Naive thymus-derived CD8-positive, alpha-beta T cell (primary cell): ENCODE measurements around the gene POU2F1. TPM values are rescaled to one million over a fixed set of nuclear protein-coding genes. Genes with fewer than 3 reads are reported as not detected.

ENCODE experiments used
- ATAC-seq, 2 donors: fragments of 150-1000 bp; cut with Tn5 transposase in 1 of 2; sonication (Bioruptor Pico), chemical (Tn5 transposase) in 1 of 2; 1 replicate in 1 of 2; 2 replicates in 1 of 2; pipeline ENCODE4 v1.10.0; 2021; ENCODE audit warnings: mild to moderate bottlenecking in 2 of 2, moderate library complexity in 2 of 2
- POLR2A ChIA-PET: fragments of 350-600 bp; sonication (Branson Sonifier 250); formaldehyde crosslinking; loops from one replicate; lab custom pipeline; 2021; ENCODE audit warnings: antibody characterized with exemption; lab: Charles Lee
- DNase-seq, 10 donors: peaks; one replicate each; pipeline versions ENCODE4 v3.0.0 to v3.0.0-alpha.2; 2020 to 2022
- H3K27ac Mint-ChIP-seq, 10 donors: one replicate each; pipeline ENCODE4 v1.8.0; 2020 to 2022; ENCODE audit warnings: mild to moderate bottlenecking in 10 of 10, mixed read lengths in 10 of 10, moderate library complexity in 4 of 10, inconsistent platforms in 1 of 10
- H3K27me3 Mint-ChIP-seq, 5 donors: one replicate each; pipeline ENCODE4 v1.8.0; 2021 to 2022; ENCODE audit warnings: mixed read lengths in 5 of 5
- H3K36me3 Mint-ChIP-seq, 3 donors: one replicate each; pipeline ENCODE4 v1.8.0; 2020 to 2022; ENCODE audit warnings: mixed read lengths in 3 of 3, mild to moderate bottlenecking in 2 of 3, inconsistent platforms in 1 of 3
- H3K4me1 Mint-ChIP-seq, 4 donors: one replicate each; pipeline ENCODE4 v1.8.0; 2021 to 2022; ENCODE audit warnings: mixed read lengths in 4 of 4
- H3K4me3 Mint-ChIP-seq, 10 donors: one replicate each; pipeline ENCODE4 v1.8.0; 2020 to 2022; ENCODE audit warnings: mild to moderate bottlenecking in 10 of 10, mixed read lengths in 10 of 10, moderate library complexity in 6 of 10, inconsistent platforms in 1 of 10
- H3K9me3 Mint-ChIP-seq, 9 donors: one replicate each; pipeline ENCODE4 v1.8.0; 2020 to 2022; ENCODE audit warnings: mixed read lengths in 9 of 9, mild to moderate bottlenecking in 3 of 9, inconsistent platforms in 1 of 9, moderate library complexity in 1 of 9
- polyA plus RNA-seq, 3 donors: library from polyadenylated mRNA; unstranded; fragments of 300-500 nt; fragmentation: Illumina TruSeq; gene quantifications; one replicate each; pipeline ENCODE4 v1.2.3, GENCODE V29; 2021
- total RNA-seq, 8 experiments: library from RNA in 2 of 8; stranded (reverse) in 2 of 8; gene quantifications; one replicate each; pipeline ENCODE4 v1.2.3 and lab custom pipeline; 2021 to 2026

POU2F1 gene
- total and polyA plus RNA-seq, 5 experiments from 2014 or later, result 5.0 to 22.9 (median 9.8) TPM

DNA sequence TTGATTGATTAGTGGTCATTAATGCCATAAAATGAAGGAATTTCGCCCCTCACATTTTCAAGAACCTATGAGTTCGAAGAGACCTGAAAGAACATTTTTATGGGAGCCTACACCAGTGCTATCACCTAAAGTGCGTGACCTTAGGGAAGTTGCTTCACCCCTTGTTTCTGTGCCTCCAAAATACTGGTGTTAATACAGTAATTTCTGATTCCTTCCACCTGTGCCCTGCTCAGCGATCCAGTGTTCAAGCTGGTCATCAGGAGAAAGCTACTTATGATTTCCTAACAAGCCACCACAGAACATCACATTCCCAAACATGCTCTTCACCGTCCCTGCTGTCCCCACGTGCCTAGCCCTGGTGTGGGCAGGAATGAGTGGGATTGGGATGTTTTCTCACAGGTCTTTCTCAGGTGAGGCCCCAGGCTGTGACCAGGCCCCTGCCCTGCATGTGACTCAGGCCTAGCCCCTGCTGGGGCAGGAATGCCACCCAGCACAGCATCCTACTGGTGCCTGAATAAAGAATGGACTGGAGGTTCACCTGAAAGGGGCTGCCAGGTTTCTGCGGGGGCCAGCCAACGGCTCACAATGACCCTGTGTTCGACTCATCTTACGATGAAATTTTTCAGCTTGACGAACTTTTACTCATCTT lies 237.4 kb downstream of the POU2F1 start:
- H3K27ac Mint-ChIP-seq, result peak overlapping the region; percentile 89 to 99 (median 95)
- POLR2A ChIA-PET, result interaction anchor here (0.5 to 6.9 kb wide), 8 partner anchors 10 to 97 kb away, joined by 3 to 124 read pairs (median 12); partner anchors contain the start of gene CD247
- no peaks in the 10 kb centered on the region for H3K9me3 Mint-ChIP-seq

DNA sequence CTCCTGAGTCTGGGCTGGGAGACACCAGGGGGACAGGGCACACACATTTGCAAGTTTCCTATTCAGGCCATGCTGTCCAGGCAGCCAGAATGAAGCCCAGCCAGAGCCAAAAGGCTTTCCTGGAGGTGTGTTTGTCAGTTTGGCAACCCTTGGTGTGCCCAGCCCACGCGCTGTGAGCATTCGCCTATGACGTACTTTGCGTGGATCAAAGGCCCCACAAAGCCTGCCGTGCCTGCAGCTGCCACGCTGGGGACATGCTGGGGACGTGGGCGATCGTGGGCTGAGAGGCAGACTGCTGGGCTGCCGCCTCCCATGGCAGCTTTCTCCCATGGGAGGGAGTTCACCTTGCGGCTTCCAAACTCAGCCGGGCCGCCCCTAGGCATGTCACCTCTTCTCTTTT lies 240.2 kb downstream of the POU2F1 start:
- ATAC-seq (peak; percentile 81 to 84), DNase-seq (peak in 9 of 10 donors; percentile 56 to 84 (median 79))
- peak overlapping the region in 9 of 10 donors; percentile 28 to 71 (median 48) for H3K4me3 Mint-ChIP-seq
- H3K27ac Mint-ChIP-seq, result peak overlapping the region; percentile 86 to 97 (median 95)
- H3K4me1 Mint-ChIP-seq, result peaks cover 37 to 89% (median 84%) of the 10 kb centered on the region in 4 donors
- no peaks in the 10 kb centered on the region for H3K9me3 Mint-ChIP-seq
- no peaks in the 10 kb centered on the region for H3K27me3 Mint-ChIP-seq
- peaks cover 0 to 54% (median 5%) of the 10 kb centered on the region in 3 donors for H3K36me3 Mint-ChIP-seq
- POLR2A ChIA-PET, result interaction anchor here (1.0 to 1.7 kb wide), 3 partner anchors 13 to 32 kb away, joined by 3 to 6 read pairs (median 4); no protein-coding TSS in a partner anchor

More for the DNA sequence above, 237.4 kb downstream of the POU2F1 start:
- ATAC-seq, result no peak
- Mint-ChIP-seq H3K27me3 (no peaks in the 10 kb centered on the region), H3K4me3 (peak overlapping the region in 4 of 10 donors; percentile 37 to 83 (median 44)), H3K4me1 (peaks cover 33 to 73% (median 69%) of the 10 kb centered on the region in 4 donors), H3K36me3 (peaks cover 0 to 32% (median 5%) of the 10 kb centered on the region in 3 donors)
- DNase-seq, result no peak

DNA sequence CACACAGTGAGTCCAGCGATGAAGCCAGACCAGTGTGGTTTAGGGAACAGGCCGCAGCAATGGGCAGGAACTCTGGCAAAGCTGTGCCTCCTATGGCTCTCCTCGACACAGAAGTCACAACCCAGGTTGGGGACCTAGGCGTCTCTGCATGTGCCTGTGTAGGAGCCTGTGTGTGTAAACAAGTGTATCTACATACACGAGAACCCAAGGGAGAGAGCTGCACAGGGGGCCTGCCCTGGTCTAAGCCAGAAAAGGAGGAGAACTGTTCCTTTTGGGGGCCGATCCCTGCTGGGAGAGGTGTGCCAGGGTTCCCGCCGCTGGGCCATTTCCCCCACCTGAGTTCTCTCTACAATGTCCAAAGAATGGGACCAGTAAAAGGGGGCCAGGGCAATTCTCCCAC lies 241.7 kb downstream of the POU2F1 start:
- Mint-ChIP-seq H3K4me3 (peak overlapping the region in 1 of 10 donors; percentile 8), H3K9me3 (no peaks in the 10 kb centered on the region), H3K4me1 (peaks cover 26 to 84% (median 77%) of the 10 kb centered on the region in 4 donors), H3K27me3 (no peaks in the 10 kb centered on the region), H3K27ac (peak overlapping the region; percentile 86 to 97 (median 95)), H3K36me3 (peaks cover 0 to 62% (median 5%) of the 10 kb centered on the region in 3 donors)
- POLR2A ChIA-PET, result interaction anchor here (1.0 to 1.7 kb wide), 3 partner anchors 15 to 56 kb away, joined by 3 to 6 read pairs (median 5); partner anchors contain the start of gene CD247
- no peak for ATAC-seq
- DNase-seq, result no peak

DNA sequence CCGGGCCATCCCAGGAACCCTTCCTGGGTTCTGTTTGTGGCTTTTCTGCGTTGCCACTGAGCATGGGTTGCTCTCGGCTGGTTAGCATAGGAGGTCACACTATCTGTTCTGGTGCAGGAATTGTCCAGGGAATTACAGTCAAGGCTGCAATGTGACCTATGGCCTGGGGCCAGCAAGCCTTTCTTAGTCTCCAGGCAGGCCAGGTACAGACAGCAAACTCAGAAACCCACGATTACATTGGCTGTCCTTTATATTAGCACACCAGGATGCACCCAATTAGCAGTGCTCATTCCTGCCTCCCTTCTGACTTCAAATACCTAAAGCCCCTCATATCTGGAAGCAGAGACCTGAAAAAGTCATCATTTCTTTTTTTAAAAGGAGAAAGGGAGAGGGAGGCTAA lies 242.4 kb downstream of the POU2F1 start:
- Mint-ChIP-seq H3K4me3 (peak overlapping the region in 5 of 10 donors; percentile 3 to 34 (median 8)), H3K36me3 (peaks cover 0 to 64% (median 3%) of the 10 kb centered on the region in 3 donors), H3K9me3 (no peaks in the 10 kb centered on the region), H3K4me1 (peaks cover 21 to 83% (median 77%) of the 10 kb centered on the region in 4 donors), H3K27me3 (no peaks in the 10 kb centered on the region), H3K27ac (peak overlapping the region; percentile 86 to 97 (median 90))
- DNase-seq (no peak), ATAC-seq (no peak)
- POLR2A ChIA-PET, result no interaction called here

DNA sequence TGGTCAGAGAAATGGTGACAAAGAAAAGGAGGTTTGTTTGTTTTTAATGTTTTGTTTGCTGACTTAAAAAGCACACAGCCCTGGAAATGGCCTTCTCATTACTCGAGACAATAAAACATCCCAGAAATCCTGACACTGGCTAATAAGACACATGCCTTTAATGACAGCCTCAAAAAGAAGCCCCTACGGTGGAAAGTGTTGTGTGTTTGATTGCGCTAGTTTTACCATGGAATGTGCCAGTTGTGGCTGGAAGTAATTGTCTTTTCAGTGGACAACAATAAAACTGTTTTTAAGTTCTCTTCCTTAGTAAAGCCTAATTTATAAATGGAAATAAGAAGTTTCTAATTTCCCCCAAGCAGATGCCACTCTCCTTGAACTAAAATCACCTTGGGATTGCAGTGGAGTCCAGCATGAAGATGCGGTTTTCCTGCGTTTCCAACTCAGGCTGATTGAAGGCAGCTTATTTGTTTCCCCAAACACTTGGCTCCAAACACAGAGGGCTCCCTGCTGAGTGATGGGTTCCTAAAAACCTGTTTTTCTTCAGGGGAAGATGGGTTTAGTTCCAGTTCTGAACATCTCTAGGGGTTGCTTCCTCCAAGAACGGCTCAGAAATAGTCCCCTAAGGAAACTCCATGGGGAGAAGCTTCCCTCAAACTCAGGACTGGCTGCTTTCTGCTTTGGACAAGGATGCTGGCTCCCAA lies 243.3 kb downstream of the POU2F1 start:
- POLR2A ChIA-PET, result interaction anchor here (1.4 kb wide), 2 partner anchors 8 to 17 kb away, joined by 6 to 7 read pairs; no protein-coding TSS in a partner anchor
- H3K36me3 Mint-ChIP-seq, result peaks cover 0 to 67% (median 2%) of the 10 kb centered on the region in 3 donors

DNA sequence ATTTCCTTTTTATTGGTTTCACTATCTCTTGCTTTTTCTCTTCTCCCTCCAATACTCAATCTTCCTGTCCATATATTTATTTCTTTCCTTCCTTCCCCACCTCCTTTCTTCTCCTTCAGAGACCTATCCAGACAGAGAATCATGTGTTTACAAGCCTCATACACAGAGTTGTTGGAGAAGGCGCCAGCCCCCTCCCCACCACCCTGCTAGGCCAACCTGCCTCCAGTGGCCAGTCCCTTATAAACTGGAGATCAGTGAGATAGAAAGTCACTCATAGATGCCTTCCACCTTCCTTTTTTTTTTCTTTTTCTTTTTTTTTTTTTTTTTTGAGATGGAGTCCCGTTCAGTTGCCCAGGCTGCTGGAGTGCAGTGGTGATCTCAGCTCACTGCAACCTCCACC lies 244.3 kb downstream of the POU2F1 start:
- no peaks in the 10 kb centered on the region for H3K9me3 Mint-ChIP-seq
- peak overlapping the region in 8 of 10 donors; percentile 2 to 65 (median 25) for H3K4me3 Mint-ChIP-seq
- H3K27me3 Mint-ChIP-seq, result no peaks in the 10 kb centered on the region
- ATAC-seq (no peak), DNase-seq (no peak)
- H3K4me1 Mint-ChIP-seq, result peaks cover 22 to 90% (median 86%) of the 10 kb centered on the region in 4 donors
- H3K36me3 Mint-ChIP-seq, result peaks cover 0 to 65% (median 2%) of the 10 kb centered on the region in 3 donors
- POLR2A ChIA-PET, result interaction anchor here (1.4 kb wide), 2 partner anchors 9 to 18 kb away, joined by 6 to 7 read pairs; no protein-coding TSS in a partner anchor
- peak overlapping the region; percentile 34 to 97 (median 86) for H3K27ac Mint-ChIP-seq

More for the DNA sequence above, 243.3 kb downstream of the POU2F1 start:
- no peak for ATAC-seq
- H3K4me1 Mint-ChIP-seq, result peaks cover 22 to 88% (median 80%) of the 10 kb centered on the region in 4 donors
- H3K27me3 Mint-ChIP-seq, result no peaks in the 10 kb centered on the region
- peak overlapping the region in 2 of 10 donors; percentile 6 to 11 for H3K4me3 Mint-ChIP-seq
- DNase-seq, result no peak
- no peaks in the 10 kb centered on the region for H3K9me3 Mint-ChIP-seq
- H3K27ac Mint-ChIP-seq, result peak overlapping the region; percentile 84 to 97 (median 88)

GRCh38 chr1:167465743-167466142 lies 245.1 kb downstream of the POU2F1 start:
- Mint-ChIP-seq H3K27me3 (no peaks in the 10 kb centered on the region), H3K36me3 (peaks cover 0 to 63% (median under 1%) of the 10 kb centered on the region in 3 donors), H3K4me3 (peak overlapping the region in 2 of 10 donors; percentile 2 to 20), H3K9me3 (no peaks in the 10 kb centered on the region), H3K4me1 (peaks cover 21 to 89% (median 83%) of the 10 kb centered on the region in 4 donors), H3K27ac (peak overlapping the region; percentile 34 to 97 (median 84))
- POLR2A ChIA-PET, result interaction anchor here (1.0 to 1.6 kb wide), 5 partner anchors 9 to 33 kb away, joined by 3 to 6 read pairs (median 4); no protein-coding TSS in a partner anchor
- no peak for DNase-seq
- no peak for ATAC-seq

GRCh38 chr1:167467126-167467710 lies 246.5 kb downstream of the POU2F1 start:
- ATAC-seq, result no peak
- no peak for DNase-seq
- Mint-ChIP-seq H3K9me3 (no peaks in the 10 kb centered on the region), H3K27ac (peak overlapping the region; percentile 4 to 90 (median 78)), H3K27me3 (no peaks in the 10 kb centered on the region), H3K36me3 (peaks cover 0 to 60% (median 0%) of the 10 kb centered on the region in 3 donors), H3K4me3 (peak overlapping the region in 2 of 10 donors; percentile 12 to 15), H3K4me1 (peaks cover 22 to 87% (median 80%) of the 10 kb centered on the region in 4 donors)
- POLR2A ChIA-PET, result interaction anchor here (1.5 to 1.9 kb wide), 5 partner anchors 10 to 18 kb away, joined by 3 to 18 read pairs (median 3); no protein-coding TSS in a partner anchor

DNA sequence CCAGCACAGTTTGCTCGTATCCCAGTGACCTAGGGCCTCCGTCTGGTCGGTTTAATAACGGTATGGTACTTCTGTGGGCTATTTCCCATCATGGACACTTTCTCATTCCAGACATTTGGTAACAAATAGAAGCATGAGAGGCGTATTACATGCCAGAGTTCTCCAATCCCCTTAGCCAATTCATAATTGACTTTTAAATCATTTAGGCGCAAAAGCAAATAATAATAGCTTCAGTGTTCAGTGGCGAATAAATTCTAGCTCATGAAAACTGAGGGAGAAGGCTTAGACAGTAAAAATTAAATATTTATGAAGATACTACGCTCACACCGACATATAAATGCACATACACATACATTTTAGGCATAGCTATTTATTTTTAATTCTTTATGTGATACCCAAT lies 247.1 kb downstream of the POU2F1 start:
- POLR2A ChIA-PET, result interaction anchor here (0.6 to 1.9 kb wide), 4 partner anchors 10 to 33 kb away, joined by 3 to 18 read pairs (median 4); no protein-coding TSS in a partner anchor
- DNase-seq (no peak), ATAC-seq (no peak)
- Mint-ChIP-seq H3K27me3 (no peaks in the 10 kb centered on the region), H3K36me3 (peaks cover 0 to 61% (median 0%) of the 10 kb centered on the region in 3 donors), H3K4me1 (peaks cover 22 to 88% (median 81%) of the 10 kb centered on the region in 4 donors), H3K4me3 (peak overlapping the region in 1 of 10 donors; percentile 15), H3K27ac (peak overlapping the region; percentile 65 to 90 (median 80)), H3K9me3 (no peaks in the 10 kb centered on the region)

- POLR2A ChIA-PET, result interaction anchor here (0.7 to 1.9 kb wide), 4 partner anchors 14 to 50 kb away, joined by 3 to 18 read pairs (median 4); partner anchors contain the start of gene CD247
- Mint-ChIP-seq H3K36me3 (peaks cover 0 to 54% (median 0%) of the 10 kb centered on the region in 3 donors), H3K4me3 (peak overlapping the region in 5 of 10 donors; percentile 12 to 36 (median 19))
Observed at GRCh38 chr1:167469280-167469965, 248.7 kb downstream of the POU2F1 start.

GRCh38 chr1:167471568-167471967 lies 250.9 kb downstream of the POU2F1 start:
- ATAC-seq (peak; percentile 22 to 31), DNase-seq (no peak)
- Mint-ChIP-seq H3K4me3 (peak overlapping the region; percentile 38 to 91 (median 70)), H3K4me1 (peaks cover 27 to 92% (median 81%) of the 10 kb centered on the region in 4 donors), H3K36me3 (peaks cover 0 to 39% (median 0%) of the 10 kb centered on the region in 3 donors), H3K27ac (peak overlapping the region; percentile 85 to 95 (median 92)), H3K9me3 (no peaks in the 10 kb centered on the region), H3K27me3 (no peaks in the 10 kb centered on the region)
- POLR2A ChIA-PET, result interaction anchor here (0.9 kb wide), 2 partner anchors 12 to 16 kb away, joined by 3 to 4 read pairs; no protein-coding TSS in a partner anchor

More at GRCh38 chr1:167469280-167469965, 248.7 kb downstream of the POU2F1 start:
- Mint-ChIP-seq H3K4me1 (peaks cover 32 to 88% (median 81%) of the 10 kb centered on the region in 4 donors), H3K27ac (peak overlapping the region in 9 of 10 donors; percentile 61 to 89 (median 76)), H3K27me3 (no peaks in the 10 kb centered on the region), H3K9me3 (no peaks in the 10 kb centered on the region)
- ATAC-seq, result no peak
- DNase-seq, result no peak
